Measurements from ENCODE around the gene BGN.

The BGN gene

GRCh38 chrX:153525451-153525850, 30.7 kb downstream of the BGN start:
- no peak overlapping the region for H3K4me3 ChIP-seq (ENCODE audit: control insufficient read depth, low read depth, low read length)
- TF ChIP-seq, protein P1, sequence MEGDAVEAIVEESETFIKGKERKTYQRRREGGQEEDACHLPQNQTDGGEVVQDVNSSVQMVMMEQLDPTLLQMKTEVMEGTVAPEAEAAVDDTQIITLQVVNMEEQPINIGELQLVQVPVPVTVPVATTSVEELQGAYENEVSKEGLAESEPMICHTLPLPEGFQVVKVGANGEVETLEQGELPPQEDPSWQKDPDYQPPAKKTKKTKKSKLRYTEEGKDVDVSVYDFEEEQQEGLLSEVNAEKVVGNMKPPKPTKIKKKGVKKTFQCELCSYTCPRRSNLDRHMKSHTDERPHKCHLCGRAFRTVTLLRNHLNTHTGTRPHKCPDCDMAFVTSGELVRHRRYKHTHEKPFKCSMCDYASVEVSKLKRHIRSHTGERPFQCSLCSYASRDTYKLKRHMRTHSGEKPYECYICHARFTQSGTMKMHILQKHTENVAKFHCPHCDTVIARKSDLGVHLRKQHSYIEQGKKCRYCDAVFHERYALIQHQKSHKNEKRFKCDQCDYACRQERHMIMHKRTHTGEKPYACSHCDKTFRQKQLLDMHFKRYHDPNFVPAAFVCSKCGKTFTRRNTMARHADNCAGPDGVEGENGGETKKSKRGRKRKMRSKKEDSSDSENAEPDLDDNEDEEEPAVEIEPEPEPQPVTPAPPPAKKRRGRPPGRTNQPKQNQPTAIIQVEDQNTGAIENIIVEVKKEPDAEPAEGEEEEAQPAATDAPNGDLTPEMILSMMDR (IDR thresholded peaks at IDR 0.05; ENCODE audit: control insufficient read depth, insufficient read depth, low read depth, low read length, missing control alignments), result no peak
- DNase-seq (ENCODE audit: low read depth), result no peak

DNA sequence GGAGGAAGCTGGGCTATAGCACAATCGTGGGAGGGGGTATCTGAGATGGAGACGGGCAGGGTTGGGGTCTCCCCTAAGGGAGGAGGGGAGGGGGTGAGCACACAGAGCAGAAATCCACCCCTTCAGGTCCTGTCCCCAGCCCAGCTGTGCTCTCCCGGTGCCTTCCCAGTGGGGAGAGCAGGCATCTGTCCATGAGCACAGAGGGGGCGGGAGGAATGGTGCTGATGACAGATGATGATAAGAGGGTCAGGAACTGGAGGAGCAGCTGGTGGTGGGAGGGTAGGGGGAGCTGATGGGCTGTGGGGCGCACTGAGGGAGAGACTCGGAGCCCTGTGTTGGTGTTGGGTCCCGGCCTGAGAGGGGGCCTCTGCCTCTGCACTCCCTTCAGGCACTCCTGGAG, 31.3 kb downstream of the BGN start:
- TF ChIP-seq, protein P1 (IDR thresholded peaks at IDR 0.05; ENCODE audit: control insufficient read depth, insufficient read depth, low read depth, low read length, missing control alignments), result no peak
- DNase-seq (ENCODE audit: low read depth), result no peak
- no peak overlapping the region for H3K4me3 ChIP-seq (ENCODE audit: control insufficient read depth, low read depth, low read length)

DNA sequence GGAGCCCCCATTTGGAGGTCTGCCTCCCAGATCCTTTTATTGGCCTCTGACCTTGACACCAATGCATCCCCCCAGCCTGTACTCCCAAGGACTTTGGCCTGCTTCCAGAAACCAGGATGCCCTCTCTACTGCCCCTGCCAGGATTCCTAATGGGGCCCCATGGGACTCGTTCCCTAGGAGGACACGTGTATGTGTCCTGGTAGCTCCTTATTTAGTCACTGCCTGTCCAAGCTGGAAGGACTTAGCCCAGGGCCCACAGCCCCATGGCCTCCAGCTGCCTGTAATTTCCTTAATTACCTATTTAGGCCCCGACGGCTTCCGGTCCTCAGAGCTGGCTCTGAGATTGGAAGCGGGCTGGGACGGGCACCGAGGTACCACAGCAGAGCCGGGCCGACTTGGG, 32.0 kb downstream of the BGN start:
- TF ChIP-seq, protein P1 (IDR thresholded peaks at IDR 0.05; ENCODE audit: control insufficient read depth, insufficient read depth, low read depth, low read length, missing control alignments), result no peak
- no peak for DNase-seq (ENCODE audit: low read depth)
- no peak overlapping the region for H3K4me3 ChIP-seq (ENCODE audit: control insufficient read depth, low read depth, low read length)

DNA sequence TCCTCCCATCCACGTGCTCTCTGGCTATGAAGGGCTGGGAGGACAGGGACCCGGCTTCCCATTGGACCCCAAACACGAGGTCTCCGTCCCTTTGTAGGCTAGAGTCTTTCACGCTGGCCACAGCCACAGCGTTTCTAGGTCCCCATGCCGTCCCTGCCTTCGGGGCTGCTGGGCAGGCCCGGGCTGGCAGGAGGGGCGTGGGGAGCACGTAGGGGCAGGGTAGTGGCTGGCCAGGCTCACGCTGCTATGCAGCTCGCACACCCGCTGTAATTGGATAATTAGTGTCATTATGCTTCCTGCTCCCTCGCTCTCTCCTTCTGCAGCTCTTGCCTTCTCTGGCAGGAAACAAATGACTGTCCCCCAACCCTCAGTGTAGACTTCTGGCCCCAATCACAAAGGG, 32.4 kb downstream of the BGN start:
- DNase-seq (ENCODE audit: low read depth), result no peak
- TF ChIP-seq, protein P1 (IDR thresholded peaks at IDR 0.05; ENCODE audit: control insufficient read depth, insufficient read depth, low read depth, low read length, missing control alignments), result no peak
- no peak overlapping the region for H3K4me3 ChIP-seq (ENCODE audit: control insufficient read depth, low read depth, low read length)

DNA sequence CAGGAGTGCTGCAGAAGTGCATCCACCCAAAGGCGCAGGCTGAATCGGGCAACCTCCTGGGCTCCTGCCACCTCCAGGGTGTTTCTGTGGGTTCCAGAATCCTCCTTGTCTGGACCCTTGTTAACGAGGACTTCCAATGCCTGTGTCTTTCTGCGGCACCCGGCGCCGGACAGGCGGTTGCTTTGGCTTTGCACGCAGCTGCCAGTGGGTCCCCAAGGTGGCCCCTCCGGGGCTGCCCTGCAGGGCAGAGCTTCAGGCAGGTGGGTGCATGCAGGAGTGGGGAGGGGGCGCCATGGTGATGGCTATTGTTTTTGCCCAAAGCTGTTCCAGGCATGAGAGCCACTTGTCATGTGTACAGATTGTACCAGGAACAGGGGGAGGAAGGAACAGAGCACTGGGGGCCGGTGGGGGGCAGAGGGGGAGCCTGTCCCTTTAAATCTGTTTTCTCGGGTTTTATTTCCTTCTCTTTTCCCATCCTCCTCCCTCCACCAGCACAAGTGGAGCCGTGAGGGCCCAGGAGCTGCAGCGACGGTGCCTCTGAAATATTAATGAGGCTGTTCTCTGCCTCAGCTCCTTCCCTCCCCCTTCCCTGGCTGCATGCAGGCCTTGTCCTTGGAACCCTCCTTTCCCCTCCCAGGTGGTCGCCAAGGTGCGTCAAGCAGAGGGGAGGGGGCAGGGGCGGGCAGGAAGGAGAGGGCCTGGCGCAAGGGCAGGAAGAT, 35.8 kb downstream of the BGN start:
- DNase-seq (ENCODE audit: low read depth), result no peak
- no peak overlapping the region for H3K4me3 ChIP-seq (ENCODE audit: control insufficient read depth, low read depth, low read length)
- TF ChIP-seq, protein P1 (IDR thresholded peaks at IDR 0.05; ENCODE audit: control insufficient read depth, insufficient read depth, low read depth, low read length, missing control alignments), result no peak

GRCh38 chrX:153533091-153533490, 38.3 kb downstream of the BGN start:
- TF ChIP-seq, protein P1 (IDR thresholded peaks at IDR 0.05; ENCODE audit: control insufficient read depth, insufficient read depth, low read depth, low read length, missing control alignments), result no peak
- no peak for DNase-seq (ENCODE audit: low read depth)
- H3K4me3 ChIP-seq (ENCODE audit: control insufficient read depth, low read depth, low read length), result no peak overlapping the region

All from AG09309 (cell line).